ENCODE results near the gene EID3. TPM values are rescaled to one million over a fixed set of nuclear protein-coding genes. Genes with fewer than 3 reads are reported as not detected.

Gene EID3
- total RNA-seq, 1 donor from 2014 or later, result 9.1 TPM

DNA sequence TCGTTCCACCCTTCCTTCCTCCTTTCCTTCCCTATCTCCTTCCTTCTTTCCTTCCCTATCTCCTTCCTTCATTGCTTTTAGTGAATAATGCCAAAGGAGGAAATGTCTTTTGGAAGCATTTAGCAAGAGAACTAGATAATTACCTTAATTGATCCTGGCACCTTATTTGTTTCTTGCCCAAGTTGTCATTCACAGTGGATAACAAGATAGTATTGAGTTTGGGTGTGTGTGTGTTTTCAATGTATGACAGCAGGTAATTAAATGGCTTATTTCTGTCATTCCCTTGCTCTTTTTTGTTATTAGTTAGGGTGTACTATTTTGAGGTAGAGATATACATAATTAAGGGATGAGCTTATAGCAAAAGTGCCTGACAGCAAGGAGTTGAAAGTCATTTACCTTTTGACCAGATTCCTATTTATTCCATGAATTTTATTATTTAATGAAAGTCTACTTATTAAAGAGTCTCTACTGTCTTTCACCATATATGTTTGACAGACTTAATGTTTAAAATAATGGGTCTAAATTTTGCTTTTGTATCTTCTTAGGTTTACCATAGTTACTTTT is 30.2 kb downstream of the EID3 start:
- no peaks in the 10 kb centered on the region for H3K9me3 ChIP-seq
- no peak overlapping the region for H3K27ac ChIP-seq
- H3K27me3 ChIP-seq, result no peaks in the 10 kb centered on the region
- peaks cover 0 to 73% of the 10 kb centered on the region in 2 donors for H3K36me3 ChIP-seq
- H3K4me1 ChIP-seq, result no peaks in the 10 kb centered on the region
- TF ChIP-seq, protein P1, sequence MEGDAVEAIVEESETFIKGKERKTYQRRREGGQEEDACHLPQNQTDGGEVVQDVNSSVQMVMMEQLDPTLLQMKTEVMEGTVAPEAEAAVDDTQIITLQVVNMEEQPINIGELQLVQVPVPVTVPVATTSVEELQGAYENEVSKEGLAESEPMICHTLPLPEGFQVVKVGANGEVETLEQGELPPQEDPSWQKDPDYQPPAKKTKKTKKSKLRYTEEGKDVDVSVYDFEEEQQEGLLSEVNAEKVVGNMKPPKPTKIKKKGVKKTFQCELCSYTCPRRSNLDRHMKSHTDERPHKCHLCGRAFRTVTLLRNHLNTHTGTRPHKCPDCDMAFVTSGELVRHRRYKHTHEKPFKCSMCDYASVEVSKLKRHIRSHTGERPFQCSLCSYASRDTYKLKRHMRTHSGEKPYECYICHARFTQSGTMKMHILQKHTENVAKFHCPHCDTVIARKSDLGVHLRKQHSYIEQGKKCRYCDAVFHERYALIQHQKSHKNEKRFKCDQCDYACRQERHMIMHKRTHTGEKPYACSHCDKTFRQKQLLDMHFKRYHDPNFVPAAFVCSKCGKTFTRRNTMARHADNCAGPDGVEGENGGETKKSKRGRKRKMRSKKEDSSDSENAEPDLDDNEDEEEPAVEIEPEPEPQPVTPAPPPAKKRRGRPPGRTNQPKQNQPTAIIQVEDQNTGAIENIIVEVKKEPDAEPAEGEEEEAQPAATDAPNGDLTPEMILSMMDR (IDR thresholded peaks at IDR 0.05), result no peak
- TF ChIP-seq POLR2AphosphoS5 (IDR thresholded peaks at IDR 0.05; ENCODE audit: insufficient read depth in 1 of 2, low read depth in 1 of 2), result no peak
- no peak for TF ChIP-seq POLR2A (IDR thresholded peaks at IDR 0.05)
- no peak for DNase-seq (ENCODE audit: extremely low spot score in 2 of 2)
- H3K4me3 ChIP-seq, result no peak overlapping the region
- intact Hi-C loops (cut with DNase I), result no loop called here

GRCh38 chr12:104334581-104334980 is 31.0 kb downstream of the EID3 start:
- Histone ChIP-seq H3K9me3 (no peaks in the 10 kb centered on the region), H3K27ac (no peak overlapping the region), H3K4me3 (no peak overlapping the region), H3K4me1 (peaks cover under 1% of the 10 kb centered on the region), H3K27me3 (no peaks in the 10 kb centered on the region), H3K36me3 (peaks cover 4 to 74% of the 10 kb centered on the region in 2 donors)
- no peak for TF ChIP-seq POLR2A (IDR thresholded peaks at IDR 0.05)
- TF ChIP-seq, protein P1 (IDR thresholded peaks at IDR 0.05), result no peak
- intact Hi-C loops (cut with DNase I), result no loop called here
- no peak for DNase-seq (ENCODE audit: extremely low spot score in 2 of 2)

GRCh38 chr12:104336115-104336514 is 32.6 kb downstream of the EID3 start:
- no peaks in the 10 kb centered on the region for H3K9me3 ChIP-seq
- H3K36me3 ChIP-seq, result peaks cover 4 to 84% of the 10 kb centered on the region in 2 donors
- no peak overlapping the region for H3K27ac ChIP-seq
- TF ChIP-seq POLR2A (IDR thresholded peaks at IDR 0.05), result no peak
- TF ChIP-seq, protein P1 (IDR thresholded peaks at IDR 0.05), result no peak
- TF ChIP-seq POLR2AphosphoS5 (IDR thresholded peaks at IDR 0.05; ENCODE audit: insufficient read depth in 1 of 2, low read depth in 1 of 2), result no peak
- no peak overlapping the region for H3K4me3 ChIP-seq
- intact Hi-C loops (cut with DNase I), result no loop called here
- H3K27me3 ChIP-seq, result no peaks in the 10 kb centered on the region
- H3K4me1 ChIP-seq, result peaks cover 16% of the 10 kb centered on the region
- DNase-seq (ENCODE audit: extremely low spot score in 2 of 2), result no peak

GRCh38 chr12:104337030-104337558 is 33.6 kb downstream of the EID3 start:
- Histone ChIP-seq H3K27me3 (no peaks in the 10 kb centered on the region), H3K9me3 (no peaks in the 10 kb centered on the region), H3K36me3 (peaks cover 4 to 84% of the 10 kb centered on the region in 2 donors), H3K4me1 (peaks cover 16% of the 10 kb centered on the region), H3K27ac (no peak overlapping the region), H3K4me3 (no peak overlapping the region)
- intact Hi-C loops (cut with DNase I), result no loop called here
- TF ChIP-seq, protein P1 (IDR thresholded peaks at IDR 0.05), result no peak
- TF ChIP-seq POLR2AphosphoS5 (IDR thresholded peaks at IDR 0.05; ENCODE audit: insufficient read depth in 1 of 2, low read depth in 1 of 2), result no peak
- no peak for TF ChIP-seq POLR2A (IDR thresholded peaks at IDR 0.05)
- no peak for DNase-seq (ENCODE audit: extremely low spot score in 2 of 2)

DNA sequence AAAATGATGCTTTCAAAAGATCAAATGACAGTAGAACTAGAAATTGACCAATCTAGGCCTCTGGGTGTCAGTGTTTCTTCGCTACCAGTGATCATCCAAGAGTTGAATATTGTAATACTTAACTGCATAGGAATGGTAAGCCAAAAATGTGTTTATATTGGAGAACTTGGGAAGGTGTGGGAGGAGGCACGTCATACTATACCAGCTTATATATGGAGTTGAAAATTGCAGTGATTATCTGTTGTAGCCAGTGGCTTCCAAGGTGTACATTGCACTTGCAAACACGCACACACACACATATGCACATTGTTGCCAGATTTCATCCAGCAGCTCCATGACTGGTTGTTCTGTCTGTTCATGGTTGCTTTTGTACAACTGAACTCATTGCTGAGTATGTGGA is 36.1 kb downstream of the EID3 start:
- DNase-seq (ENCODE audit: extremely low spot score in 2 of 2), result no peak

More for the DNA sequence above, 36.1 kb downstream of the EID3 start:
- TF ChIP-seq, protein P1 (IDR thresholded peaks at IDR 0.05), result no peak
- Histone ChIP-seq H3K27me3 (no peaks in the 10 kb centered on the region), H3K4me1 (peaks cover 16% of the 10 kb centered on the region), H3K36me3 (peaks cover 4 to 89% of the 10 kb centered on the region in 2 donors), H3K9me3 (no peaks in the 10 kb centered on the region), H3K27ac (no peak overlapping the region), H3K4me3 (no peak overlapping the region)
- intact Hi-C loops (cut with DNase I), result no loop called here
